ENCODE measurements around the gene SMIM5.

Gene SMIM5

GRCh38 chr17:75633486-75634375 is 497 bp downstream of the SMIM5 start:
- TF ChIP-seq CTCF (IDR thresholded peaks at IDR 0.05; ENCODE audit: low read depth, low read length) = peak; percentile 79
- DNase-seq (ENCODE audit: extremely low read depth, low read depth) = peak; percentile 77

- TF ChIP-seq CTCF (IDR thresholded peaks at IDR 0.05; ENCODE audit: low read depth, low read length) = no peak
Measured at GRCh38 chr17:75634376-75634740, 1.1 kb downstream of the SMIM5 start.

GRCh38 chr17:75634754-75635609 is 1.7 kb downstream of the SMIM5 start:
- DNase-seq (ENCODE audit: extremely low read depth, low read depth) = no peak
- TF ChIP-seq CTCF (IDR thresholded peaks at IDR 0.05; ENCODE audit: low read depth, low read length) = no peak

More at GRCh38 chr17:75634376-75634740, 1.1 kb downstream of the SMIM5 start:
- no peak for DNase-seq (ENCODE audit: extremely low read depth, low read depth)

GRCh38 chr17:75635610-75636202 is 2.5 kb downstream of the SMIM5 start:
- no peak for TF ChIP-seq CTCF (IDR thresholded peaks at IDR 0.05; ENCODE audit: low read depth, low read length)
- no peak for DNase-seq (ENCODE audit: extremely low read depth, low read depth)

- no peak for TF ChIP-seq CTCF (IDR thresholded peaks at IDR 0.05; ENCODE audit: low read depth, low read length)
- no peak for DNase-seq (ENCODE audit: extremely low read depth, low read depth)
Measured at GRCh38 chr17:75636381-75637142, 3.3 kb downstream of the SMIM5 start.

- DNase-seq (ENCODE audit: extremely low read depth, low read depth) = no peak
- TF ChIP-seq CTCF (IDR thresholded peaks at IDR 0.05; ENCODE audit: low read depth, low read length) = no peak
Measured at GRCh38 chr17:75637143-75637538, 3.9 kb downstream of the SMIM5 start.
